GM12872 (cell line): ENCODE results near the gene TCF4.

Experiments used
- CTCF ChIP-seq: IDR thresholded peaks from 3 replicates; pipeline ENCODE4 v1.5.1; 2011; ENCODE audit warnings: low read depth, mild to moderate bottlenecking, low read length, moderate library complexity; ENCODE audit not compliant: insufficient read depth

Gene TCF4

GRCh38 chr18:55473058-55473457 lies 114.9 kb downstream of the TCF4 start:
- no peak for TF ChIP-seq CTCF

GRCh38 chr18:55470826-55471225 lies 117.2 kb downstream of the TCF4 start:
- TF ChIP-seq CTCF: no peak

GRCh38 chr18:55466789-55467188 lies 121.2 kb downstream of the TCF4 start:
- no peak for TF ChIP-seq CTCF

GRCh38 chr18:55465313-55465712 lies 122.7 kb downstream of the TCF4 start:
- TF ChIP-seq CTCF: no peak

GRCh38 chr18:55464581-55464980 lies 123.4 kb downstream of the TCF4 start:
- TF ChIP-seq CTCF: no peak

- TF ChIP-seq CTCF: no peak
Measured at GRCh38 chr18:55462652-55463051, 125.3 kb downstream of the TCF4 start.

- no peak for TF ChIP-seq CTCF
Measured at GRCh38 chr18:55461848-55462247, 126.1 kb downstream of the TCF4 start.
